Liver (tissue), 9 donors: ENCODE measurements around the gene TMEM244. TPM values are rescaled to one million over a fixed set of nuclear protein-coding genes. Genes with fewer than 3 reads are reported as not detected.

Experiments
- DNase-seq: peaks from one replicate; pipeline ENCODE4 v3.0.0-alpha.2; 2017; ENCODE audit warnings: low spot score
- H3K27ac ChIP-seq, 2 donors: one replicate each; pipeline ENCODE4 v1.7.0; 2013; ENCODE audit warnings: inconsistent platforms in 2 of 2, low read length in 2 of 2, control low read depth in 1 of 2, low read depth in 1 of 2, mild to moderate bottlenecking in 1 of 2
- H3K27me3 ChIP-seq, 4 donors: one replicate each; pipeline versions ENCODE4 v1.6.1 to v1.7.0; 2013; ENCODE audit warnings: low read length in 3 of 4, inconsistent platforms in 1 of 4, mild to moderate bottlenecking in 1 of 4, moderate library complexity in 1 of 4; ENCODE audit not compliant: control insufficient read depth in 4 of 4, insufficient read depth in 4 of 4
- H3K36me3 ChIP-seq, 4 donors: one replicate each; pipeline versions ENCODE4 v1.6.1 to v1.7.0; 2013; ENCODE audit warnings: low read length in 3 of 4, mild to moderate bottlenecking in 3 of 4, low read depth in 1 of 4, moderate library complexity in 1 of 4; ENCODE audit not compliant: control insufficient read depth in 4 of 4, insufficient read depth in 3 of 4
- H3K4me1 ChIP-seq, 4 donors: one replicate each; pipeline versions ENCODE4 v1.6.1 to v1.7.0; 2013; ENCODE audit warnings: low read length in 3 of 4, mild to moderate bottlenecking in 3 of 4, moderate library complexity in 1 of 4; ENCODE audit not compliant: control insufficient read depth in 4 of 4, insufficient read depth in 4 of 4
- H3K4me3 ChIP-seq, 3 donors: one replicate each; pipeline versions ENCODE4 v1.6.1 to v1.7.0; 2013; ENCODE audit warnings: low read length in 3 of 3, control low read depth in 1 of 3, low read depth in 1 of 3, mild to moderate bottlenecking in 1 of 3
- H3K9ac ChIP-seq, 2 donors: one replicate each; pipeline ENCODE4 v1.7.0; 2013; ENCODE audit warnings: low read length in 2 of 2, mild to moderate bottlenecking in 2 of 2, moderate library complexity in 2 of 2, control low read depth in 1 of 2, low read depth in 1 of 2
- H3K9me3 ChIP-seq, 4 donors: one replicate each; pipeline versions ENCODE4 v1.6.1 to v1.7.0; 2013; ENCODE audit warnings: low read length in 3 of 4; ENCODE audit not compliant: control insufficient read depth in 4 of 4
- FOXA1 ChIP-seq: IDR thresholded peaks from 2 replicates; pipeline ENCODE4 v1.6.1; 2016; ENCODE audit warnings: antibody characterized with exemption
- GABPA ChIP-seq, 2 donors: IDR thresholded peaks in 1 of 2; conservative IDR thresholded peaks in 1 of 2; 2 replicates each; pipeline ENCODE4 v1.6.1; 2016; ENCODE audit warnings: antibody characterized with exemption in 2 of 2, mild to moderate bottlenecking in 1 of 2, moderate library complexity in 1 of 2
- HNF4A ChIP-seq, 2 donors: conservative IDR thresholded peaks; 2 replicates each; pipeline ENCODE4 v1.6.1; 2016; ENCODE audit warnings: antibody characterized with exemption in 2 of 2, mild to moderate bottlenecking in 2 of 2
- HNF4G ChIP-seq: IDR thresholded peaks from 2 replicates; pipeline ENCODE4 v1.6.1; 2016; ENCODE audit warnings: antibody characterized with exemption
- NR2F2 ChIP-seq: IDR thresholded peaks from 2 replicates; pipeline ENCODE4 v1.6.1; 2016; ENCODE audit warnings: antibody characterized with exemption
- RXRA ChIP-seq, 2 donors: IDR thresholded peaks; 2 replicates each; pipeline ENCODE4 v1.6.1; 2017 to 2018; ENCODE audit warnings: antibody characterized with exemption in 2 of 2, mild to moderate bottlenecking in 1 of 2
- SP1 ChIP-seq: IDR thresholded peaks from 2 replicates; pipeline ENCODE4 v1.6.1; 2018; ENCODE audit warnings: antibody characterized with exemption, mild to moderate bottlenecking
- TAF1 ChIP-seq: conservative IDR thresholded peaks from 2 replicates; pipeline ENCODE4 v1.6.1; 2016; ENCODE audit warnings: antibody characterized with exemption, mild to moderate bottlenecking
- YY1 ChIP-seq: IDR thresholded peaks from 2 replicates; pipeline ENCODE4 v1.6.1; 2016; ENCODE audit warnings: antibody characterized with exemption, mild to moderate bottlenecking
- WGBS: extraction: QIAGEN DNeasy Blood & Tissue Kit; methylation state at CpG from one replicate; pipeline ENCODE4 v1.1.7; 2013; 5-methylcytosine and 5-hydroxymethylcytosine counted together
- polyA plus RNA-seq, 2 donors: library from polyadenylated mRNA; stranded (reverse) in 1 of 2; unstranded in 1 of 2; fragments of 200-250 nt in 1 of 2; fragments of >200 nt in 1 of 2; fragmentation: Nextera tagmentation in 1 of 2; extraction: Ambion mirVana in 1 of 2; gene quantifications; one replicate each; pipeline versions ENCODE4 v1.2.1 to v1.2.3, GENCODE V29; 2013 to 2015
- total RNA-seq, 2 donors: library from RNA; depleted of rRNA; stranded (reverse); fragments of >200 nt; gene quantifications; one replicate each; pipeline ENCODE4 v1.2.3, GENCODE V29; 2014
- TF ChIP-seq, protein P1 (sequence below): IDR thresholded peaks from 2 replicates; pipeline ENCODE4 v1.6.1; 2016; ENCODE audit warnings: antibody characterized with exemption
- TF ChIP-seq, protein P2 (sequence below): fragments of 150-350 bp; IDR thresholded peaks from 2 replicates; pipeline ENCODE4 v1.5.1; 2017; ENCODE audit warnings: improper control_type of control experiment, low read depth, low read length; ENCODE audit not compliant: missing input control
- TF ChIP-seq, protein P3 (sequence below): IDR thresholded peaks from 2 replicates; pipeline ENCODE4 v1.6.1; 2016; ENCODE audit warnings: antibody characterized with exemption
- TF ChIP-seq, protein P4 (sequence below): IDR thresholded peaks from 2 replicates; pipeline ENCODE4 v1.6.1; 2016; ENCODE audit warnings: antibody characterized with exemption
- TF ChIP-seq, protein P5 (sequence below): IDR thresholded peaks from 2 replicates; pipeline ENCODE4 v1.6.1; 2016; ENCODE audit warnings: antibody characterized with exemption, mild to moderate bottlenecking
- donor health status: healthy.
- donor health status: healthy.
- donor health status: healthy.
- donor health status: healthy.
- donor health status: healthy.

Gene TMEM244
- total and polyA plus RNA-seq, 4 donors, result not detected

DNA sequence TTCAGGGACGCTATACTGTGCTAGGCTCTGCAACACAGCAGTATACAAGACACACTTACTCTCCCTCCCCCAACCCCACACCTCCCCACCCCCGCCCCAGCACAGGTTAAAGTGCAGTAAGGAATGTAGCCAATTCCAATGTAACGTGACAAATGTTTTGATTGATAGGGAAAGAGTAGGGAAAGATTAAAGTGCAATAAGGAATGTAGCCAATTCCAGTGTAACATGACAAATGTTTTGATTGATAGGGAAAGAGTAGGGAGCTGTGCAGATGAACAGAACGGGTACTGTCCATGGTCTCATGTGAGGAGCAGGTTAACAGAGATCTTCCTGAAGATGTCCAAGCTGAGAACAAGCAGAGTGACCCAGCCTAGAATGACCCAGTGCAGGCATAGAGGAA is 69.1 kb downstream of the TMEM244 start (continued):
- TF ChIP-seq, protein P1, sequence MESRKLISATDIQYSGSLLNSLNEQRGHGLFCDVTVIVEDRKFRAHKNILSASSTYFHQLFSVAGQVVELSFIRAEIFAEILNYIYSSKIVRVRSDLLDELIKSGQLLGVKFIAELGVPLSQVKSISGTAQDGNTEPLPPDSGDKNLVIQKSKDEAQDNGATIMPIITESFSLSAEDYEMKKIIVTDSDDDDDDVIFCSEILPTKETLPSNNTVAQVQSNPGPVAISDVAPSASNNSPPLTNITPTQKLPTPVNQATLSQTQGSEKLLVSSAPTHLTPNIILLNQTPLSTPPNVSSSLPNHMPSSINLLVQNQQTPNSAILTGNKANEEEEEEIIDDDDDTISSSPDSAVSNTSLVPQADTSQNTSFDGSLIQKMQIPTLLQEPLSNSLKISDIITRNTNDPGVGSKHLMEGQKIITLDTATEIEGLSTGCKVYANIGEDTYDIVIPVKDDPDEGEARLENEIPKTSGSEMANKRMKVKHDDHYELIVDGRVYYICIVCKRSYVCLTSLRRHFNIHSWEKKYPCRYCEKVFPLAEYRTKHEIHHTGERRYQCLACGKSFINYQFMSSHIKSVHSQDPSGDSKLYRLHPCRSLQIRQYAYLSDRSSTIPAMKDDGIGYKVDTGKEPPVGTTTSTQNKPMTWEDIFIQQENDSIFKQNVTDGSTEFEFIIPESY, result no peak
- TF ChIP-seq RXRA (IDR thresholded peaks at IDR 0.05) (peak in 1 of 2 donors; percentile 17), SP1 (peak; percentile 24)

DNA sequence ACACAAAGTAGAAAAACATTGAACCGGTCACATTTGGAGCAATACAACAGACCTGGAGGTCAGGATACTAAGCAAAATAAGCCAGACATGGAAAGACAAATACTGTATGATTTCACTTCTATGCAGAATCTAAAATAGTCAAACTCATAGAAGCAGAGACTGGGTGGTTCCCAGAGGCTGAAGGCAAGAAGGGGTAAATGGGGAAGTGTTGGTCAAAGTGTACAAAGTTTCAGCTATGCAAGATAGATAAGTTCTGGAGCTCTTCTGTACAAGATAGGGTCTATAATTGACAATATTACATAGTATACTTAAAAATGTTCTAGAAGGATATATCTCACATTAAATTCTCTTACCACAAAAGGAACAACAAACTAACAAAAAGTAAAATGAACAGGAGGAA is 70.3 kb downstream of the TMEM244 start:
- DNase-seq, result no peak
- Histone ChIP-seq H3K4me3 (no peak overlapping the region), H3K9me3 (no peaks in the 10 kb centered on the region), H3K36me3 (no peaks in the 10 kb centered on the region), H3K9ac (no peak overlapping the region), H3K27me3 (no peaks in the 10 kb centered on the region), H3K4me1 (peaks cover 14 to 44% (median 42%) of the 10 kb centered on the region in 4 donors), H3K27ac (no peak overlapping the region)
- 33% methylated on average over 1 of the region's 1 CpG for WGBS
- no peak for TF ChIP-seq YY1
- no peak for TF ChIP-seq GABPA (IDR thresholded peaks at IDR 0.05 in 1 of 2, conservative IDR thresholded peaks at IDR 0.05 in 1 of 2)
- TF ChIP-seq, protein P2, sequence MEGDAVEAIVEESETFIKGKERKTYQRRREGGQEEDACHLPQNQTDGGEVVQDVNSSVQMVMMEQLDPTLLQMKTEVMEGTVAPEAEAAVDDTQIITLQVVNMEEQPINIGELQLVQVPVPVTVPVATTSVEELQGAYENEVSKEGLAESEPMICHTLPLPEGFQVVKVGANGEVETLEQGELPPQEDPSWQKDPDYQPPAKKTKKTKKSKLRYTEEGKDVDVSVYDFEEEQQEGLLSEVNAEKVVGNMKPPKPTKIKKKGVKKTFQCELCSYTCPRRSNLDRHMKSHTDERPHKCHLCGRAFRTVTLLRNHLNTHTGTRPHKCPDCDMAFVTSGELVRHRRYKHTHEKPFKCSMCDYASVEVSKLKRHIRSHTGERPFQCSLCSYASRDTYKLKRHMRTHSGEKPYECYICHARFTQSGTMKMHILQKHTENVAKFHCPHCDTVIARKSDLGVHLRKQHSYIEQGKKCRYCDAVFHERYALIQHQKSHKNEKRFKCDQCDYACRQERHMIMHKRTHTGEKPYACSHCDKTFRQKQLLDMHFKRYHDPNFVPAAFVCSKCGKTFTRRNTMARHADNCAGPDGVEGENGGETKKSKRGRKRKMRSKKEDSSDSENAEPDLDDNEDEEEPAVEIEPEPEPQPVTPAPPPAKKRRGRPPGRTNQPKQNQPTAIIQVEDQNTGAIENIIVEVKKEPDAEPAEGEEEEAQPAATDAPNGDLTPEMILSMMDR, result no peak
- no peak for TF ChIP-seq TAF1
- TF ChIP-seq, protein P3, sequence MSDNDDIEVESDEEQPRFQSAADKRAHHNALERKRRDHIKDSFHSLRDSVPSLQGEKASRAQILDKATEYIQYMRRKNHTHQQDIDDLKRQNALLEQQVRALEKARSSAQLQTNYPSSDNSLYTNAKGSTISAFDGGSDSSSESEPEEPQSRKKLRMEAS, result no peak
- TF ChIP-seq, protein P1, result no peak
- TF ChIP-seq, protein P4, sequence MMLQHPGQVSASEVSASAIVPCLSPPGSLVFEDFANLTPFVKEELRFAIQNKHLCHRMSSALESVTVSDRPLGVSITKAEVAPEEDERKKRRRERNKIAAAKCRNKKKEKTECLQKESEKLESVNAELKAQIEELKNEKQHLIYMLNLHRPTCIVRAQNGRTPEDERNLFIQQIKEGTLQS, result no peak
- TF ChIP-seq RXRA (IDR thresholded peaks at IDR 0.05), result no peak
- TF ChIP-seq HNF4A (conservative IDR thresholded peaks at IDR 0.05), result peak; percentile 14 to 22

DNA sequence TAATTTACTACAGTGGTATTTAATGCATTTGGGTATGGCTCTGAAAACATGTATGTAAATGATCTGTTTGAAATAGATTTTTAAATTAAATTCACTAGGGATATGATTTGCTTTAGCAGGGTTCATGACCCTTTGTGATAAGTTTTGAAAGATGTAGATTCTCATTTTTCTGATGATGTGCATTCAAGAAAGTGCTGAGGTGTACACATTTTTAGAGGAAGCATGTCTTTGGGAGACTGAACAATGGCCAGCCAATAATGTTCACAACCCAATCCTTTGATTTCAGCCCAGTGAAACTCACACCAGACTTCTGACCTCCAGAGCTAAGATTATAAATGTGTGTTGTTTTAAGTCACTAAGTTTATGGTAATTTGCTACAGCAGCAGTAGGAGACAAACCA is 71.1 kb downstream of the TMEM244 start:
- no peaks in the 10 kb centered on the region for H3K9me3 ChIP-seq
- no peaks in the 10 kb centered on the region for H3K27me3 ChIP-seq
- no peaks in the 10 kb centered on the region for H3K36me3 ChIP-seq
- H3K9ac ChIP-seq, result no peak overlapping the region
- no peak overlapping the region for H3K27ac ChIP-seq
- peaks cover 13 to 35% (median 35%) of the 10 kb centered on the region in 4 donors for H3K4me1 ChIP-seq
- no peak for DNase-seq
- no peak overlapping the region for H3K4me3 ChIP-seq
- TF ChIP-seq, protein P4, result no peak
- TF ChIP-seq RXRA (IDR thresholded peaks at IDR 0.05), result no peak
- no peak for TF ChIP-seq YY1
- TF ChIP-seq FOXA1, result no peak
- TF ChIP-seq, protein P5, sequence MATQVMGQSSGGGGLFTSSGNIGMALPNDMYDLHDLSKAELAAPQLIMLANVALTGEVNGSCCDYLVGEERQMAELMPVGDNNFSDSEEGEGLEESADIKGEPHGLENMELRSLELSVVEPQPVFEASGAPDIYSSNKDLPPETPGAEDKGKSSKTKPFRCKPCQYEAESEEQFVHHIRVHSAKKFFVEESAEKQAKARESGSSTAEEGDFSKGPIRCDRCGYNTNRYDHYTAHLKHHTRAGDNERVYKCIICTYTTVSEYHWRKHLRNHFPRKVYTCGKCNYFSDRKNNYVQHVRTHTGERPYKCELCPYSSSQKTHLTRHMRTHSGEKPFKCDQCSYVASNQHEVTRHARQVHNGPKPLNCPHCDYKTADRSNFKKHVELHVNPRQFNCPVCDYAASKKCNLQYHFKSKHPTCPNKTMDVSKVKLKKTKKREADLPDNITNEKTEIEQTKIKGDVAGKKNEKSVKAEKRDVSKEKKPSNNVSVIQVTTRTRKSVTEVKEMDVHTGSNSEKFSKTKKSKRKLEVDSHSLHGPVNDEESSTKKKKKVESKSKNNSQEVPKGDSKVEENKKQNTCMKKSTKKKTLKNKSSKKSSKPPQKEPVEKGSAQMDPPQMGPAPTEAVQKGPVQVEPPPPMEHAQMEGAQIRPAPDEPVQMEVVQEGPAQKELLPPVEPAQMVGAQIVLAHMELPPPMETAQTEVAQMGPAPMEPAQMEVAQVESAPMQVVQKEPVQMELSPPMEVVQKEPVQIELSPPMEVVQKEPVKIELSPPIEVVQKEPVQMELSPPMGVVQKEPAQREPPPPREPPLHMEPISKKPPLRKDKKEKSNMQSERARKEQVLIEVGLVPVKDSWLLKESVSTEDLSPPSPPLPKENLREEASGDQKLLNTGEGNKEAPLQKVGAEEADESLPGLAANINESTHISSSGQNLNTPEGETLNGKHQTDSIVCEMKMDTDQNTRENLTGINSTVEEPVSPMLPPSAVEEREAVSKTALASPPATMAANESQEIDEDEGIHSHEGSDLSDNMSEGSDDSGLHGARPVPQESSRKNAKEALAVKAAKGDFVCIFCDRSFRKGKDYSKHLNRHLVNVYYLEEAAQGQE, result no peak
- no peak for TF ChIP-seq NR2F2
- TF ChIP-seq, protein P1, result no peak
- no peak for TF ChIP-seq HNF4G
- TF ChIP-seq, protein P2, result no peak
- TF ChIP-seq SP1, result no peak
